A549 (cell line): ENCODE results near the gene ATP5PF. TPM values are rescaled to one million over a fixed set of nuclear protein-coding genes. Genes with fewer than 3 reads are reported as not detected.

Experiments
- ATAC-seq, 2 experiments: fragments of 200-7000 bp in 1 of 2; fragments of >200 bp in 1 of 2; cut with Nextera tagmentation in 1 of 2; cut with Tn5 transposase in 1 of 2; 3 replicates each; pipeline versions ENCODE4 v1.8.0 to v1.9.1; 2018 to 2020; ENCODE audit warnings: mild to moderate bottlenecking in 1 of 2, moderate library complexity in 1 of 2
- CTCF ChIA-PET: fragments of 300-600 bp; sonication (Branson Sonifier 250); formaldehyde crosslinking; extraction: SDS; loops from one replicate; lab custom pipeline; 2021; ENCODE audit warnings: antibody characterized with exemption, inconsistent platforms; lab: Yijun Ruan, JAX
- POLR2A ChIA-PET: fragments of 350-600 bp; formaldehyde crosslinking; extraction: SDS; loops from one replicate; lab custom pipeline; 2021; ENCODE audit warnings: antibody characterized with exemption, inconsistent platforms; lab: Yijun Ruan, JAX
- DNase-seq, 2 experiments: peaks; one replicate each; pipeline versions ENCODE4 v3.0.0 to v3.0.0-alpha.2; 2011 to 2016; ENCODE audit warnings: low read depth in 1 of 2, low spot score in 1 of 2
- FAIRE-seq: peaks from 2 replicates; lab custom pipeline; 2011; peaks lifted over from hg19 to GRCh38; lab: Jason Lieb, UNC
- H3K27ac ChIP-seq, 2 experiments: fragments of >200 bp; sonication (Bioruptor Twin); formaldehyde crosslinking; 3 replicates each; pipeline ENCODE4 v1.5.1; 2016 to 2017
- H3K4me1 ChIP-seq: fragments of >200 bp; sonication (Bioruptor Twin); formaldehyde crosslinking; 3 replicates; pipeline ENCODE4 v1.6.1; 2016
- H3K4me2 ChIP-seq: fragments of >200 bp; sonication (Bioruptor Twin); formaldehyde crosslinking; 3 replicates; pipeline ENCODE4 v1.6.1; 2016
- H3K4me3 ChIP-seq: fragments of >200 bp; sonication (Bioruptor Twin); formaldehyde crosslinking; 3 replicates; pipeline ENCODE4 v1.5.1; 2016
- H3K9me3 ChIP-seq: fragments of >200 bp; sonication (Bioruptor Twin); formaldehyde crosslinking; 3 replicates; pipeline ENCODE4 v1.6.1; 2016
- BHLHE40 ChIP-seq: IDR thresholded peaks from 2 replicates; pipeline ENCODE4 v1.6.1; 2012; ENCODE audit warnings: low read depth, low read length, inconsistent platforms
- JUNB ChIP-seq: fragments of >200 bp; sonication (Bioruptor Twin); formaldehyde crosslinking; IDR thresholded peaks from 2 replicates; pipeline ENCODE4 v1.6.1; 2016
- MAFK ChIP-seq: fragments of 450-650 bp; IDR thresholded peaks from 2 replicates; pipeline ENCODE4 v1.6.1; 2014; ENCODE audit not compliant: partially characterized antibody
- MAZ ChIP-seq: fragments of 150-350 bp; IDR thresholded peaks from 2 replicates; pipeline ENCODE4 v1.6.1; 2014; ENCODE audit warnings: antibody characterized with exemption, low read depth, low read length, borderline replicate concordance
- MYC ChIP-seq: IDR thresholded peaks from 2 replicates; pipeline ENCODE4 v1.6.1; 2012; ENCODE audit warnings: mild to moderate bottlenecking, inconsistent platforms, low read length, improper control_type of control experiment, borderline replicate concordance
- PHF8 ChIP-seq: fragments of 200-600 bp; sonication (generic); IDR thresholded peaks from 2 replicates; pipeline ENCODE4 v1.6.1; 2016; ENCODE audit warnings: low read depth, mild to moderate bottlenecking, antibody characterized with exemption, moderate library complexity, borderline replicate concordance
- POLR2A ChIP-seq: IDR thresholded peaks from 2 replicates; pipeline ENCODE4 v1.6.1; 2012; ENCODE audit warnings: mild to moderate bottlenecking, low read length
- RAD21 ChIP-seq, 2 experiments: fragments of >200 bp in 1 of 2; sonication (Bioruptor Twin) in 1 of 2; formaldehyde crosslinking in 1 of 2; IDR thresholded peaks in 1 of 2; conservative IDR thresholded peaks in 1 of 2; 2 replicates in 1 of 2; 3 replicates in 1 of 2; pipeline ENCODE4 v1.6.1; 2012 to 2018; ENCODE audit warnings: inconsistent platforms in 1 of 2
- RARB ChIP-seq: fragments of 250-450 bp; sonication (Bioruptor Pico); IDR thresholded peaks from 2 replicates; pipeline ENCODE4 v1.8.0; 2021; ENCODE audit warnings: mild to moderate bottlenecking, moderate library complexity
- SMC3 ChIP-seq: fragments of >200 bp; sonication (Bioruptor Twin); formaldehyde crosslinking; IDR thresholded peaks from 3 replicates; pipeline ENCODE4 v1.6.1; 2018; ENCODE audit warnings: inconsistent platforms
- TP53 ChIP-seq: fragments of 250-450 bp; sonication (Bioruptor Pico); IDR thresholded peaks from 2 replicates; pipeline ENCODE4 v1.5.0; 2021; ENCODE audit warnings: mild to moderate bottlenecking, moderate library complexity
- ZFP36 ChIP-seq: fragments of 450-650 bp; IDR thresholded peaks from 2 replicates; pipeline ENCODE4 v1.6.1; 2014; ENCODE audit warnings: borderline replicate concordance; ENCODE audit not compliant: partially characterized antibody
- WGBS: methylation state at CpG from one replicate; pipeline ENCODE4 v1.1.6; 2017; ENCODE audit errors: missing lambda C conversion rate; 5-methylcytosine and 5-hydroxymethylcytosine counted together
- polyA plus RNA-seq, 4 experiments: library from polyadenylated mRNA; depleted of rRNA in 3 of 4; stranded (reverse); fragments of >200 nt; fragmentation: RNase III in 1 of 4; extraction: RNeasy Plus Mini Kit Qiagen cat#74134 plus additional on column Dnase treatment in 1 of 4; gene quantifications; 2 replicates in 3 of 4; 3 replicates in 1 of 4; pipeline ENCODE4 v1.2.3, GENCODE V29; 2011 to 2017
- TF ChIP-seq, protein P1 (sequence below): fragments of >200 bp; sonication (Bioruptor Twin); formaldehyde crosslinking; IDR thresholded peaks from 3 replicates; pipeline ENCODE4 v1.6.1; 2016
- TF ChIP-seq, protein P2 (sequence below): fragments of 150-350 bp; IDR thresholded peaks from 2 replicates; pipeline ENCODE4 v1.6.1; 2014; ENCODE audit warnings: low read depth, mild to moderate bottlenecking, low read length
- TF ChIP-seq, protein P3 (sequence below): fragments of >200 bp; sonication (Bioruptor Twin); formaldehyde crosslinking; IDR thresholded peaks from 3 replicates; pipeline ENCODE4 v1.5.1; 2016
- TF ChIP-seq, protein P4 (sequence below): fragments of 250-450 bp; sonication (Bioruptor Pico); IDR thresholded peaks from 2 replicates; pipeline ENCODE4 v1.5.0; 2021; ENCODE audit warnings: mild to moderate bottlenecking, moderate library complexity, borderline replicate concordance

Gene ATP5PF
- polyA plus RNA-seq, 2 of the 4 experiments (the other 2 are of a cell fraction) = 202 to 224 TPM

DNA sequence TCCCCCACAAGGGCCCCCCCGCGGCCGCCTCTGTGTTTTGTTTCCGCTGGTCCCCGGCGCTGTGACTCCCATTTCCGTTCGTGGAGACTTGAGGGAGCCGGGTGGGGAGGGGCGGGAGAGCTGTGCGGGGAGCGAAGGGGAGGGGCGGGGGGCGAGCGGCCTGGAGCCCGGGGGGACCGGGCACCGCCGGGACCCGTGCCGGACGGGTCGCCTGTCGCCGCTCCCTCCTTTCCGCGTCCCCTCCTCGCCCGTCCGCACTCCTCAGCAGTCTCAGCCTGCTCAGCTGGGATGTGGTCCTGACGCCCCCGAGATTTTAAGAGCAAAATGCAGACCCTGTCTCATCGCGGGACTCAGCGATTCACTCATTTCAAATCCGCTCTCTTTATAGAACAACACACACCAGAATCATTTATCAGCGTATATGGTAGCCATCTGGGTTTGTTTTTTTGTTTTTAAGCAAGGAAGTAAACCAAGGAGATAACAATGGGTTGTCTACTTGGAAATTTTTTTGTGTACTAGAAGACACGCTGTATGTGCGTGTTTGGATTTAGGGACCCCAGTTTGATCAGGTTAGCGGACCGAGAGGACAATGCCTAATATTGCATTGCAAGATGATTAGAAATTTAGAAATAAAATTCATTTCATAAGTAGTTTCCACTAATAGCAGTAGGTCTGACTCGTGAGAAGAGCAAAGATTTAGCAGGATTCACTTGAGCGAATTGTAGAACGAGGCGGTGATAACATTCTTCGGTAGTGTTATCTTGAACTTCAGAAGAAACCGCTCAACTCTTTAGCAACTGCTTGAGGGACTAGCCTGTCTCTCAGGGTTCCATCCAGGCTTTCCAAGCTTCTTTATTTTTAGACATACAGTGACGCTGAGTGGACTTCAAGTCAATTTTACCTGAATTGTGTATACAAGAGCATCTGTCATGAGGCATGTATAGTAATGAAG, 1.2 kb upstream of the ATP5PF start:
- Histone ChIP-seq H3K27ac (peak overlapping the region; percentile 98 to 100), H3K4me1 (peaks cover 8% of the 10 kb centered on the region; the same call in 1 of the 3 replicates), H3K9me3 (no peaks in the 10 kb centered on the region), H3K4me3 (peak overlapping the region; percentile 93), H3K4me2 (peak overlapping the region; percentile 87)
- no peak for FAIRE-seq
- TF ChIP-seq POLR2A (peak; percentile 28; the same call in 1 of the 2 replicates), MAFK (no peak), PHF8 (peak; percentile 8; the same call in 1 of the 2 replicates)
- POLR2A ChIA-PET = interaction anchor here (1.0 kb wide), 1 partner anchor 130 kb away, joined by 3 read pairs; no protein-coding TSS in a partner anchor
- WGBS = 6% methylated on average over 27 of the region's 48 CpGs
- CTCF ChIA-PET = interaction anchor here (1.1 to 1.9 kb wide), 2 partner anchors 28 to 127 kb away, joined by 3 to 5 read pairs; no protein-coding TSS in a partner anchor
- ATAC-seq = peak; percentile 79 to 80
- peak; percentile 33 to 76 for DNase-seq

DNA sequence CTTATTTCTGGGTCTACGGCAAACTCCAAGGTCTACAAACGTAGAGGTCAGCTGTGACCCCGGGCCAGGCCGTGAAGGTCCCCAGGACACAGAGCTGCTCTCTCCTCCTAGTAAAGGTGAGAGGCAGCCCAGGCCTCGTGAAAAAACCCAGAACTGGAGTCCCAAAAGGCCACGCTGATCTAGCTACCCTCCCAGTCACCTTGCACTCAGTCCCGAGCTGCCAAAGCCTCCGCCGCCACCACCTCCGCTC, 125 bp downstream of the ATP5PF start:
- peak overlapping the region; percentile 79; the same call in 2 of the 3 replicates for H3K4me2 ChIP-seq
- no peak for DNase-seq
- no peak for ATAC-seq
- CTCF ChIA-PET = interaction anchor here (1.0 to 1.9 kb wide), 2 partner anchors 27 to 126 kb away, joined by 4 to 5 read pairs; no protein-coding TSS in a partner anchor
- H3K4me1 ChIP-seq = peaks cover 8% of the 10 kb centered on the region; the same call in 1 of the 3 replicates
- H3K4me3 ChIP-seq = peak overlapping the region; percentile 93
- POLR2A ChIA-PET = interaction anchor here (0.6 to 1.0 kb wide), 3 partner anchors 65 to 1111 kb away, joined by 3 read pairs; no protein-coding TSS in a partner anchor
- no peaks in the 10 kb centered on the region for H3K9me3 ChIP-seq
- H3K27ac ChIP-seq = peak overlapping the region; percentile 98 to 100
- TF ChIP-seq PHF8 (peak; percentile 25; the same call in 1 of the 2 replicates), POLR2A (peak; percentile 75), RARB (CRISPR knock-in tag) (no peak), JUNB (no peak), SMC3 (no peak), TP53 (CRISPR knock-in tag) (no peak), MYC (no peak), RAD21 (conservative IDR thresholded peaks at IDR 0.05 in 1 of 2, IDR thresholded peaks at IDR 0.05 in 1 of 2) (no peak), MAZ (no peak), BHLHE40 (no peak), ZFP36 (no peak)
- TF ChIP-seq, protein P1, sequence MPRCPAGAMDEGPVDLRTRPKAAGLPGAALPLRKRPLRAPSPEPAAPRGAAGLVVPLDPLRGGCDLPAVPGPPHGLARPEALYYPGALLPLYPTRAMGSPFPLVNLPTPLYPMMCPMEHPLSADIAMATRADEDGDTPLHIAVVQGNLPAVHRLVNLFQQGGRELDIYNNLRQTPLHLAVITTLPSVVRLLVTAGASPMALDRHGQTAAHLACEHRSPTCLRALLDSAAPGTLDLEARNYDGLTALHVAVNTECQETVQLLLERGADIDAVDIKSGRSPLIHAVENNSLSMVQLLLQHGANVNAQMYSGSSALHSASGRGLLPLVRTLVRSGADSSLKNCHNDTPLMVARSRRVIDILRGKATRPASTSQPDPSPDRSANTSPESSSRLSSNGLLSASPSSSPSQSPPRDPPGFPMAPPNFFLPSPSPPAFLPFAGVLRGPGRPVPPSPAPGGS = no peak
- TF ChIP-seq, protein P2, sequence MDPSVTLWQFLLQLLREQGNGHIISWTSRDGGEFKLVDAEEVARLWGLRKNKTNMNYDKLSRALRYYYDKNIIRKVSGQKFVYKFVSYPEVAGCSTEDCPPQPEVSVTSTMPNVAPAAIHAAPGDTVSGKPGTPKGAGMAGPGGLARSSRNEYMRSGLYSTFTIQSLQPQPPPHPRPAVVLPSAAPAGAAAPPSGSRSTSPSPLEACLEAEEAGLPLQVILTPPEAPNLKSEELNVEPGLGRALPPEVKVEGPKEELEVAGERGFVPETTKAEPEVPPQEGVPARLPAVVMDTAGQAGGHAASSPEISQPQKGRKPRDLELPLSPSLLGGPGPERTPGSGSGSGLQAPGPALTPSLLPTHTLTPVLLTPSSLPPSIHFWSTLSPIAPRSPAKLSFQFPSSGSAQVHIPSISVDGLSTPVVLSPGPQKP = no peak
- TF ChIP-seq, protein P3, sequence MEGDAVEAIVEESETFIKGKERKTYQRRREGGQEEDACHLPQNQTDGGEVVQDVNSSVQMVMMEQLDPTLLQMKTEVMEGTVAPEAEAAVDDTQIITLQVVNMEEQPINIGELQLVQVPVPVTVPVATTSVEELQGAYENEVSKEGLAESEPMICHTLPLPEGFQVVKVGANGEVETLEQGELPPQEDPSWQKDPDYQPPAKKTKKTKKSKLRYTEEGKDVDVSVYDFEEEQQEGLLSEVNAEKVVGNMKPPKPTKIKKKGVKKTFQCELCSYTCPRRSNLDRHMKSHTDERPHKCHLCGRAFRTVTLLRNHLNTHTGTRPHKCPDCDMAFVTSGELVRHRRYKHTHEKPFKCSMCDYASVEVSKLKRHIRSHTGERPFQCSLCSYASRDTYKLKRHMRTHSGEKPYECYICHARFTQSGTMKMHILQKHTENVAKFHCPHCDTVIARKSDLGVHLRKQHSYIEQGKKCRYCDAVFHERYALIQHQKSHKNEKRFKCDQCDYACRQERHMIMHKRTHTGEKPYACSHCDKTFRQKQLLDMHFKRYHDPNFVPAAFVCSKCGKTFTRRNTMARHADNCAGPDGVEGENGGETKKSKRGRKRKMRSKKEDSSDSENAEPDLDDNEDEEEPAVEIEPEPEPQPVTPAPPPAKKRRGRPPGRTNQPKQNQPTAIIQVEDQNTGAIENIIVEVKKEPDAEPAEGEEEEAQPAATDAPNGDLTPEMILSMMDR = no peak
- TF ChIP-seq, protein P4, sequence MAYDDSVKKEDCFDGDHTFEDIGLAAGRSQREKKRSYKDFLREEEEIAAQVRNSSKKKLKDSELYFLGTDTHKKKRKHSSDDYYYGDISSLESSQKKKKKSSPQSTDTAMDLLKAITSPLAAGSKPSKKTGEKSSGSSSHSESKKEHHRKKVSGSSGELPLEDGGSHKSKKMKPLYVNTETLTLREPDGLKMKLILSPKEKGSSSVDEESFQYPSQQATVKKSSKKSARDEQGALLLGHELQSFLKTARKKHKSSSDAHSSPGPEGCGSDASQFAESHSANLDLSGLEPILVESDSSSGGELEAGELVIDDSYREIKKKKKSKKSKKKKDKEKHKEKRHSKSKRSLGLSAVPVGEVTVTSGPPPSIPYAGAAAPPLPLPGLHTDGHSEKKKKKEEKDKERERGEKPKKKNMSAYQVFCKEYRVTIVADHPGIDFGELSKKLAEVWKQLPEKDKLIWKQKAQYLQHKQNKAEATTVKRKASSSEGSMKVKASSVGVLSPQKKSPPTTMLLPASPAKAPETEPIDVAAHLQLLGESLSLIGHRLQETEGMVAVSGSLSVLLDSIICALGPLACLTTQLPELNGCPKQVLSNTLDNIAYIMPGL (CRISPR knock-in tag) = no peak
- 0% methylated on average over 3 of the region's 10 CpGs for WGBS
- no peak for FAIRE-seq
